Liver (tissue), 9 donors: ENCODE results near the gene EFCAB7. TPM values are rescaled to one million over a fixed set of nuclear protein-coding genes. Genes with fewer than 3 reads are reported as not detected.

Experiments
- DNase-seq: peaks from one replicate; pipeline ENCODE4 v3.0.0-alpha.2; 2017; ENCODE audit warnings: low spot score
- H3K27ac ChIP-seq, 2 donors: one replicate each; pipeline ENCODE4 v1.7.0; 2013; ENCODE audit warnings: inconsistent platforms in 2 of 2, low read length in 2 of 2, control low read depth in 1 of 2, low read depth in 1 of 2, mild to moderate bottlenecking in 1 of 2
- H3K27me3 ChIP-seq, 4 donors: one replicate each; pipeline versions ENCODE4 v1.6.1 to v1.7.0; 2013; ENCODE audit warnings: low read length in 3 of 4, inconsistent platforms in 1 of 4, mild to moderate bottlenecking in 1 of 4, moderate library complexity in 1 of 4; ENCODE audit not compliant: control insufficient read depth in 4 of 4, insufficient read depth in 4 of 4
- H3K36me3 ChIP-seq, 4 donors: one replicate each; pipeline versions ENCODE4 v1.6.1 to v1.7.0; 2013; ENCODE audit warnings: low read length in 3 of 4, mild to moderate bottlenecking in 3 of 4, low read depth in 1 of 4, moderate library complexity in 1 of 4; ENCODE audit not compliant: control insufficient read depth in 4 of 4, insufficient read depth in 3 of 4
- H3K4me1 ChIP-seq, 4 donors: one replicate each; pipeline versions ENCODE4 v1.6.1 to v1.7.0; 2013; ENCODE audit warnings: low read length in 3 of 4, mild to moderate bottlenecking in 3 of 4, moderate library complexity in 1 of 4; ENCODE audit not compliant: control insufficient read depth in 4 of 4, insufficient read depth in 4 of 4
- H3K4me3 ChIP-seq, 3 donors: one replicate each; pipeline versions ENCODE4 v1.6.1 to v1.7.0; 2013; ENCODE audit warnings: low read length in 3 of 3, control low read depth in 1 of 3, low read depth in 1 of 3, mild to moderate bottlenecking in 1 of 3
- H3K9ac ChIP-seq, 2 donors: one replicate each; pipeline ENCODE4 v1.7.0; 2013; ENCODE audit warnings: low read length in 2 of 2, mild to moderate bottlenecking in 2 of 2, moderate library complexity in 2 of 2, control low read depth in 1 of 2, low read depth in 1 of 2
- H3K9me3 ChIP-seq, 4 donors: one replicate each; pipeline versions ENCODE4 v1.6.1 to v1.7.0; 2013; ENCODE audit warnings: low read length in 3 of 4; ENCODE audit not compliant: control insufficient read depth in 4 of 4
- EGR1 ChIP-seq, 2 donors: IDR thresholded peaks; 2 replicates each; pipeline ENCODE4 v1.6.1; 2016 to 2018; ENCODE audit warnings: antibody characterized with exemption in 2 of 2, low read depth in 2 of 2
- FOXA1 ChIP-seq: IDR thresholded peaks from 2 replicates; pipeline ENCODE4 v1.6.1; 2016; ENCODE audit warnings: antibody characterized with exemption
- FOXA2 ChIP-seq: IDR thresholded peaks from 2 replicates; pipeline ENCODE4 v1.6.1; 2016; ENCODE audit warnings: antibody characterized with exemption
- GABPA ChIP-seq, 2 donors: IDR thresholded peaks in 1 of 2; conservative IDR thresholded peaks in 1 of 2; 2 replicates each; pipeline ENCODE4 v1.6.1; 2016; ENCODE audit warnings: antibody characterized with exemption in 2 of 2, mild to moderate bottlenecking in 1 of 2, moderate library complexity in 1 of 2
- HNF4A ChIP-seq, 2 donors: conservative IDR thresholded peaks; 2 replicates each; pipeline ENCODE4 v1.6.1; 2016; ENCODE audit warnings: antibody characterized with exemption in 2 of 2, mild to moderate bottlenecking in 2 of 2
- HNF4G ChIP-seq: IDR thresholded peaks from 2 replicates; pipeline ENCODE4 v1.6.1; 2016; ENCODE audit warnings: antibody characterized with exemption
- JUND ChIP-seq, 2 donors: IDR thresholded peaks; 2 replicates each; pipeline ENCODE4 v1.6.1; 2016; ENCODE audit warnings: antibody characterized with exemption in 2 of 2
- NR2F2 ChIP-seq: IDR thresholded peaks from 2 replicates; pipeline ENCODE4 v1.6.1; 2016; ENCODE audit warnings: antibody characterized with exemption
- RAD21 ChIP-seq, 2 donors: IDR thresholded peaks; 2 replicates each; pipeline ENCODE4 v1.6.1; 2016; ENCODE audit warnings: antibody characterized with exemption in 2 of 2, mild to moderate bottlenecking in 2 of 2
- REST ChIP-seq: IDR thresholded peaks from 2 replicates; pipeline ENCODE4 v1.6.1; 2016; ENCODE audit warnings: antibody characterized with exemption, mild to moderate bottlenecking
- RXRA ChIP-seq, 2 donors: IDR thresholded peaks; 2 replicates each; pipeline ENCODE4 v1.6.1; 2017 to 2018; ENCODE audit warnings: antibody characterized with exemption in 2 of 2, mild to moderate bottlenecking in 1 of 2
- SP1 ChIP-seq: IDR thresholded peaks from 2 replicates; pipeline ENCODE4 v1.6.1; 2018; ENCODE audit warnings: antibody characterized with exemption, mild to moderate bottlenecking
- TAF1 ChIP-seq: conservative IDR thresholded peaks from 2 replicates; pipeline ENCODE4 v1.6.1; 2016; ENCODE audit warnings: antibody characterized with exemption, mild to moderate bottlenecking
- YY1 ChIP-seq: IDR thresholded peaks from 2 replicates; pipeline ENCODE4 v1.6.1; 2016; ENCODE audit warnings: antibody characterized with exemption, mild to moderate bottlenecking
- ZBTB33 ChIP-seq: IDR thresholded peaks from 2 replicates; pipeline ENCODE4 v1.6.1; 2016; ENCODE audit warnings: antibody characterized with exemption
- WGBS: extraction: QIAGEN DNeasy Blood & Tissue Kit; methylation state at CpG from one replicate; pipeline ENCODE4 v1.1.7; 2013; 5-methylcytosine and 5-hydroxymethylcytosine counted together
- polyA plus RNA-seq, 2 donors: library from polyadenylated mRNA; stranded (reverse) in 1 of 2; unstranded in 1 of 2; fragments of 200-250 nt in 1 of 2; fragments of >200 nt in 1 of 2; fragmentation: Nextera tagmentation in 1 of 2; extraction: Ambion mirVana in 1 of 2; gene quantifications; one replicate each; pipeline versions ENCODE4 v1.2.1 to v1.2.3, GENCODE V29; 2013 to 2015
- total RNA-seq, 2 donors: library from RNA; depleted of rRNA; stranded (reverse); fragments of >200 nt; gene quantifications; one replicate each; pipeline ENCODE4 v1.2.3, GENCODE V29; 2014
- TF ChIP-seq, protein P1 (sequence below): IDR thresholded peaks from 2 replicates; pipeline ENCODE4 v1.6.1; 2016; ENCODE audit warnings: antibody characterized with exemption
- TF ChIP-seq, protein P2 (sequence below): fragments of 150-350 bp; IDR thresholded peaks from 2 replicates; pipeline ENCODE4 v1.5.1; 2017; ENCODE audit warnings: improper control_type of control experiment, low read depth, low read length; ENCODE audit not compliant: missing input control
- TF ChIP-seq, protein P3 (sequence below): IDR thresholded peaks from 2 replicates; pipeline ENCODE4 v1.6.1; 2016; ENCODE audit warnings: antibody characterized with exemption
- donor health status: healthy.
- donor health status: healthy.
- donor health status: healthy.
- donor health status: healthy.
- donor health status: healthy.

EFCAB7 gene
- total and polyA plus RNA-seq, 4 donors: 0.70 to 2.6 (median 1.9) TPM

DNA sequence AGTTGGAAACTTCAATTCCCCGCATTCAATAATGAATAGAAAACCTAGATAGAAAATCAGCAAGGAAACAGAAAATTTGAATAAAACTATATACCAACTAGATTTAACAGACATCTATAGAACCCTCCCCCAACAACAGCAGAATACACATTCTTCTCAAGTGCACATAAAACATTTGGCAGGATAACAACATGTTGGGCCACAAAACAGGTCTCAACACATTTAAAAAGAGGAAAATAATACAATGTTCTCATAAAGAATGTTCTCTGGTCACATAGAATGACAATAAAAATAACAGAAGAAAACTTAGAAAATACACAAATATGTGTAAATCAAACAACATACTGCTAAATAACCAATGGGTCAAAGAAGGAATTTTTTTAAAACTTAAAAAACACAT, 25.2 kb upstream of the EFCAB7 start:
- no peak for DNase-seq

More for the DNA sequence above, 25.2 kb upstream of the EFCAB7 start:
- no peaks in the 10 kb centered on the region for H3K36me3 ChIP-seq
- no peak overlapping the region for H3K9ac ChIP-seq
- WGBS: 92% methylated on average over 1 of the region's 1 CpG
- TF ChIP-seq GABPA (IDR thresholded peaks at IDR 0.05 in 1 of 2, conservative IDR thresholded peaks at IDR 0.05 in 1 of 2) (no peak), SP1 (no peak), RAD21 (IDR thresholded peaks at IDR 0.05) (no peak), NR2F2 (no peak), HNF4G (no peak), FOXA1 (no peak), YY1 (no peak), ZBTB33 (no peak), JUND (IDR thresholded peaks at IDR 0.05) (no peak), EGR1 (IDR thresholded peaks at IDR 0.05; ENCODE audit: low read depth in 2 of 2) (no peak), REST (no peak), TAF1 (no peak), FOXA2 (no peak), HNF4A (conservative IDR thresholded peaks at IDR 0.05) (no peak), RXRA (IDR thresholded peaks at IDR 0.05) (no peak)
- TF ChIP-seq, protein P1, sequence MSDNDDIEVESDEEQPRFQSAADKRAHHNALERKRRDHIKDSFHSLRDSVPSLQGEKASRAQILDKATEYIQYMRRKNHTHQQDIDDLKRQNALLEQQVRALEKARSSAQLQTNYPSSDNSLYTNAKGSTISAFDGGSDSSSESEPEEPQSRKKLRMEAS: no peak
- TF ChIP-seq, protein P2, sequence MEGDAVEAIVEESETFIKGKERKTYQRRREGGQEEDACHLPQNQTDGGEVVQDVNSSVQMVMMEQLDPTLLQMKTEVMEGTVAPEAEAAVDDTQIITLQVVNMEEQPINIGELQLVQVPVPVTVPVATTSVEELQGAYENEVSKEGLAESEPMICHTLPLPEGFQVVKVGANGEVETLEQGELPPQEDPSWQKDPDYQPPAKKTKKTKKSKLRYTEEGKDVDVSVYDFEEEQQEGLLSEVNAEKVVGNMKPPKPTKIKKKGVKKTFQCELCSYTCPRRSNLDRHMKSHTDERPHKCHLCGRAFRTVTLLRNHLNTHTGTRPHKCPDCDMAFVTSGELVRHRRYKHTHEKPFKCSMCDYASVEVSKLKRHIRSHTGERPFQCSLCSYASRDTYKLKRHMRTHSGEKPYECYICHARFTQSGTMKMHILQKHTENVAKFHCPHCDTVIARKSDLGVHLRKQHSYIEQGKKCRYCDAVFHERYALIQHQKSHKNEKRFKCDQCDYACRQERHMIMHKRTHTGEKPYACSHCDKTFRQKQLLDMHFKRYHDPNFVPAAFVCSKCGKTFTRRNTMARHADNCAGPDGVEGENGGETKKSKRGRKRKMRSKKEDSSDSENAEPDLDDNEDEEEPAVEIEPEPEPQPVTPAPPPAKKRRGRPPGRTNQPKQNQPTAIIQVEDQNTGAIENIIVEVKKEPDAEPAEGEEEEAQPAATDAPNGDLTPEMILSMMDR: no peak
- TF ChIP-seq, protein P3, sequence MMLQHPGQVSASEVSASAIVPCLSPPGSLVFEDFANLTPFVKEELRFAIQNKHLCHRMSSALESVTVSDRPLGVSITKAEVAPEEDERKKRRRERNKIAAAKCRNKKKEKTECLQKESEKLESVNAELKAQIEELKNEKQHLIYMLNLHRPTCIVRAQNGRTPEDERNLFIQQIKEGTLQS: no peak
- no peaks in the 10 kb centered on the region for H3K27me3 ChIP-seq
- no peak overlapping the region for H3K27ac ChIP-seq
- H3K4me3 ChIP-seq: no peak overlapping the region
- H3K9me3 ChIP-seq: no peaks in the 10 kb centered on the region
- H3K4me1 ChIP-seq: no peaks in the 10 kb centered on the region
